A549 (cell line): Measurements from ENCODE around the gene RAP2B. TPM values are rescaled to one million over a fixed set of nuclear protein-coding genes. Genes with fewer than 3 reads are reported as not detected.

Source experiments
- ATAC-seq, 2 experiments: fragments of 200-7000 bp in 1 of 2; fragments of >200 bp in 1 of 2; cut with Nextera tagmentation in 1 of 2; cut with Tn5 transposase in 1 of 2; 3 replicates each; pipeline versions ENCODE4 v1.8.0 to v1.9.1; 2018 to 2020; ENCODE audit warnings: mild to moderate bottlenecking in 1 of 2, moderate library complexity in 1 of 2
- CTCF ChIA-PET: fragments of 300-600 bp; sonication (Branson Sonifier 250); formaldehyde crosslinking; extraction: SDS; loops from one replicate; lab custom pipeline; 2021; ENCODE audit warnings: antibody characterized with exemption, inconsistent platforms; lab: Yijun Ruan, JAX
- POLR2A ChIA-PET: fragments of 350-600 bp; formaldehyde crosslinking; extraction: SDS; loops from one replicate; lab custom pipeline; 2021; ENCODE audit warnings: antibody characterized with exemption, inconsistent platforms; lab: Yijun Ruan, JAX
- DNase-seq, 2 experiments: peaks; one replicate each; pipeline versions ENCODE4 v3.0.0 to v3.0.0-alpha.2; 2011 to 2016; ENCODE audit warnings: low read depth in 1 of 2, low spot score in 1 of 2
- FAIRE-seq: peaks from 2 replicates; lab custom pipeline; 2011; peaks lifted over from hg19 to GRCh38; lab: Jason Lieb, UNC
- H3K27ac ChIP-seq, 2 experiments: fragments of >200 bp; sonication (Bioruptor Twin); formaldehyde crosslinking; 3 replicates each; pipeline ENCODE4 v1.5.1; 2016 to 2017
- H3K4me1 ChIP-seq: fragments of >200 bp; sonication (Bioruptor Twin); formaldehyde crosslinking; 3 replicates; pipeline ENCODE4 v1.6.1; 2016
- H3K4me2 ChIP-seq: fragments of >200 bp; sonication (Bioruptor Twin); formaldehyde crosslinking; 3 replicates; pipeline ENCODE4 v1.6.1; 2016
- H3K4me3 ChIP-seq: fragments of >200 bp; sonication (Bioruptor Twin); formaldehyde crosslinking; 3 replicates; pipeline ENCODE4 v1.5.1; 2016
- H3K9me3 ChIP-seq: fragments of >200 bp; sonication (Bioruptor Twin); formaldehyde crosslinking; 3 replicates; pipeline ENCODE4 v1.6.1; 2016
- ATOH8 ChIP-seq: fragments of 250-450 bp; sonication (Bioruptor Pico); IDR thresholded peaks from 2 replicates; pipeline ENCODE4 v1.5.0; 2020; ENCODE audit warnings: low read depth, mild to moderate bottlenecking, moderate library complexity
- BHLHE40 ChIP-seq: IDR thresholded peaks from 2 replicates; pipeline ENCODE4 v1.6.1; 2012; ENCODE audit warnings: low read depth, low read length, inconsistent platforms
- CEBPB ChIP-seq, 2 experiments: fragments of >200 bp in 1 of 2; sonication (Bioruptor Twin) in 1 of 2; formaldehyde crosslinking in 1 of 2; IDR thresholded peaks; 2 replicates each; pipeline ENCODE4 v1.6.1; 2012 to 2016
- CTCF ChIP-seq: fragments of >200 bp; sonication (Bioruptor Twin); formaldehyde crosslinking; IDR thresholded peaks from 3 replicates; pipeline ENCODE4 v1.5.1; 2016
- EHMT2 ChIP-seq: fragments of 200-600 bp; sonication (generic); IDR thresholded peaks from 2 replicates; pipeline ENCODE4 v1.6.1; 2016; ENCODE audit warnings: antibody characterized with exemption, low read depth, mild to moderate bottlenecking, moderate library complexity
- ESRRA ChIP-seq: fragments of 150-350 bp; IDR thresholded peaks from 2 replicates; pipeline ENCODE4 v1.6.1; 2014; ENCODE audit warnings: mild to moderate bottlenecking, low read length, borderline replicate concordance
- FOXS1 ChIP-seq: fragments of 250-450 bp; sonication (Bioruptor Pico); IDR thresholded peaks from 2 replicates; pipeline ENCODE4 v1.5.0; 2020; ENCODE audit warnings: mild to moderate bottlenecking, moderate library complexity
- HDAC2 ChIP-seq: fragments of 200-600 bp; sonication (generic); IDR thresholded peaks from 2 replicates; pipeline ENCODE4 v1.6.1; 2016
- HOXB5 ChIP-seq: fragments of 250-450 bp; sonication (Bioruptor Pico); IDR thresholded peaks from 2 replicates; pipeline ENCODE4 v1.5.0; 2020; ENCODE audit warnings: mild to moderate bottlenecking, moderate library complexity
- KDM1A ChIP-seq: fragments of 200-600 bp; sonication (generic); IDR thresholded peaks from 2 replicates; pipeline ENCODE4 v1.6.1; 2016; ENCODE audit warnings: low read depth, mild to moderate bottlenecking
- MAFK ChIP-seq: fragments of 450-650 bp; IDR thresholded peaks from 2 replicates; pipeline ENCODE4 v1.6.1; 2014; ENCODE audit not compliant: partially characterized antibody
- PHF8 ChIP-seq: fragments of 200-600 bp; sonication (generic); IDR thresholded peaks from 2 replicates; pipeline ENCODE4 v1.6.1; 2016; ENCODE audit warnings: low read depth, mild to moderate bottlenecking, antibody characterized with exemption, moderate library complexity, borderline replicate concordance
- RAD21 ChIP-seq, 2 experiments: fragments of >200 bp in 1 of 2; sonication (Bioruptor Twin) in 1 of 2; formaldehyde crosslinking in 1 of 2; IDR thresholded peaks in 1 of 2; conservative IDR thresholded peaks in 1 of 2; 2 replicates in 1 of 2; 3 replicates in 1 of 2; pipeline ENCODE4 v1.6.1; 2012 to 2018; ENCODE audit warnings: inconsistent platforms in 1 of 2
- RARB ChIP-seq: fragments of 250-450 bp; sonication (Bioruptor Pico); IDR thresholded peaks from 2 replicates; pipeline ENCODE4 v1.8.0; 2021; ENCODE audit warnings: mild to moderate bottlenecking, moderate library complexity
- RNF2 ChIP-seq: fragments of 200-600 bp; sonication (generic); IDR thresholded peaks from 2 replicates; pipeline ENCODE4 v1.6.1; 2016; ENCODE audit warnings: low read depth, mild to moderate bottlenecking, antibody characterized with exemption, moderate library complexity, borderline replicate concordance
- TFCP2L1 ChIP-seq: fragments of 250-450 bp; sonication (Bioruptor Pico); IDR thresholded peaks from 2 replicates; pipeline ENCODE4 v1.5.0; 2021; ENCODE audit warnings: mild to moderate bottlenecking
- TP53 ChIP-seq: fragments of 250-450 bp; sonication (Bioruptor Pico); IDR thresholded peaks from 2 replicates; pipeline ENCODE4 v1.5.0; 2021; ENCODE audit warnings: mild to moderate bottlenecking, moderate library complexity
- WGBS: methylation state at CpG from one replicate; pipeline ENCODE4 v1.1.6; 2017; ENCODE audit errors: missing lambda C conversion rate; 5-methylcytosine and 5-hydroxymethylcytosine counted together
- polyA plus RNA-seq, 4 experiments: library from polyadenylated mRNA; depleted of rRNA in 3 of 4; stranded (reverse); fragments of >200 nt; fragmentation: RNase III in 1 of 4; extraction: RNeasy Plus Mini Kit Qiagen cat#74134 plus additional on column Dnase treatment in 1 of 4; gene quantifications; 2 replicates in 3 of 4; 3 replicates in 1 of 4; pipeline ENCODE4 v1.2.3, GENCODE V29; 2011 to 2017
- TF ChIP-seq, protein P1 (sequence below): fragments of 200-600 bp; sonication (generic); IDR thresholded peaks from 2 replicates; pipeline ENCODE4 v1.6.1; 2016; ENCODE audit warnings: antibody characterized with exemption, mild to moderate bottlenecking, moderate library complexity
- TF ChIP-seq, protein P2 (sequence below): IDR thresholded peaks from 2 replicates; pipeline ENCODE4 v1.6.1; 2012; ENCODE audit warnings: low read depth, borderline replicate concordance
- TF ChIP-seq, protein P3 (sequence below): fragments of 250-450 bp; sonication (Bioruptor Pico); IDR thresholded peaks from 2 replicates; pipeline ENCODE4 v1.5.0; 2021; ENCODE audit warnings: mild to moderate bottlenecking, moderate library complexity, borderline replicate concordance

The RAP2B gene
- polyA plus RNA-seq, 2 of the 4 experiments (the other 2 are of a cell fraction), result 5.6 to 6.7 TPM

- H3K9me3 ChIP-seq, result no peaks in the 10 kb centered on the region
- peak overlapping the region; percentile 93 to 97 for H3K27ac ChIP-seq
- H3K4me2 ChIP-seq, result peak overlapping the region; percentile 98
- FAIRE-seq (no peak), DNase-seq (no peak), ATAC-seq (no peak)
- TF ChIP-seq, protein P1, sequence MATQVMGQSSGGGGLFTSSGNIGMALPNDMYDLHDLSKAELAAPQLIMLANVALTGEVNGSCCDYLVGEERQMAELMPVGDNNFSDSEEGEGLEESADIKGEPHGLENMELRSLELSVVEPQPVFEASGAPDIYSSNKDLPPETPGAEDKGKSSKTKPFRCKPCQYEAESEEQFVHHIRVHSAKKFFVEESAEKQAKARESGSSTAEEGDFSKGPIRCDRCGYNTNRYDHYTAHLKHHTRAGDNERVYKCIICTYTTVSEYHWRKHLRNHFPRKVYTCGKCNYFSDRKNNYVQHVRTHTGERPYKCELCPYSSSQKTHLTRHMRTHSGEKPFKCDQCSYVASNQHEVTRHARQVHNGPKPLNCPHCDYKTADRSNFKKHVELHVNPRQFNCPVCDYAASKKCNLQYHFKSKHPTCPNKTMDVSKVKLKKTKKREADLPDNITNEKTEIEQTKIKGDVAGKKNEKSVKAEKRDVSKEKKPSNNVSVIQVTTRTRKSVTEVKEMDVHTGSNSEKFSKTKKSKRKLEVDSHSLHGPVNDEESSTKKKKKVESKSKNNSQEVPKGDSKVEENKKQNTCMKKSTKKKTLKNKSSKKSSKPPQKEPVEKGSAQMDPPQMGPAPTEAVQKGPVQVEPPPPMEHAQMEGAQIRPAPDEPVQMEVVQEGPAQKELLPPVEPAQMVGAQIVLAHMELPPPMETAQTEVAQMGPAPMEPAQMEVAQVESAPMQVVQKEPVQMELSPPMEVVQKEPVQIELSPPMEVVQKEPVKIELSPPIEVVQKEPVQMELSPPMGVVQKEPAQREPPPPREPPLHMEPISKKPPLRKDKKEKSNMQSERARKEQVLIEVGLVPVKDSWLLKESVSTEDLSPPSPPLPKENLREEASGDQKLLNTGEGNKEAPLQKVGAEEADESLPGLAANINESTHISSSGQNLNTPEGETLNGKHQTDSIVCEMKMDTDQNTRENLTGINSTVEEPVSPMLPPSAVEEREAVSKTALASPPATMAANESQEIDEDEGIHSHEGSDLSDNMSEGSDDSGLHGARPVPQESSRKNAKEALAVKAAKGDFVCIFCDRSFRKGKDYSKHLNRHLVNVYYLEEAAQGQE, result no peak
- TF ChIP-seq CEBPB (IDR thresholded peaks at IDR 0.05) (no peak), EHMT2 (no peak), ATOH8 (CRISPR knock-in tag) (no peak), TFCP2L1 (CRISPR knock-in tag) (no peak), TP53 (CRISPR knock-in tag) (no peak), PHF8 (no peak), RNF2 (no peak), BHLHE40 (no peak), HDAC2 (no peak), ESRRA (no peak), FOXS1 (no peak), MAFK (no peak), RARB (CRISPR knock-in tag) (no peak), KDM1A (no peak)
- TF ChIP-seq, protein P2, sequence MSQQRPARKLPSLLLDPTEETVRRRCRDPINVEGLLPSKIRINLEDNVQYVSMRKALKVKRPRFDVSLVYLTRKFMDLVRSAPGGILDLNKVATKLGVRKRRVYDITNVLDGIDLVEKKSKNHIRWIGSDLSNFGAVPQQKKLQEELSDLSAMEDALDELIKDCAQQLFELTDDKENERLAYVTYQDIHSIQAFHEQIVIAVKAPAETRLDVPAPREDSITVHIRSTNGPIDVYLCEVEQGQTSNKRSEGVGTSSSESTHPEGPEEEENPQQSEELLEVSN, result no peak
- TF ChIP-seq, protein P3, sequence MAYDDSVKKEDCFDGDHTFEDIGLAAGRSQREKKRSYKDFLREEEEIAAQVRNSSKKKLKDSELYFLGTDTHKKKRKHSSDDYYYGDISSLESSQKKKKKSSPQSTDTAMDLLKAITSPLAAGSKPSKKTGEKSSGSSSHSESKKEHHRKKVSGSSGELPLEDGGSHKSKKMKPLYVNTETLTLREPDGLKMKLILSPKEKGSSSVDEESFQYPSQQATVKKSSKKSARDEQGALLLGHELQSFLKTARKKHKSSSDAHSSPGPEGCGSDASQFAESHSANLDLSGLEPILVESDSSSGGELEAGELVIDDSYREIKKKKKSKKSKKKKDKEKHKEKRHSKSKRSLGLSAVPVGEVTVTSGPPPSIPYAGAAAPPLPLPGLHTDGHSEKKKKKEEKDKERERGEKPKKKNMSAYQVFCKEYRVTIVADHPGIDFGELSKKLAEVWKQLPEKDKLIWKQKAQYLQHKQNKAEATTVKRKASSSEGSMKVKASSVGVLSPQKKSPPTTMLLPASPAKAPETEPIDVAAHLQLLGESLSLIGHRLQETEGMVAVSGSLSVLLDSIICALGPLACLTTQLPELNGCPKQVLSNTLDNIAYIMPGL (CRISPR knock-in tag), result no peak
- H3K4me1 ChIP-seq, result peaks cover 41% of the 10 kb centered on the region
- ChIA-PET POLR2A (interaction anchor here (0.5 to 1.9 kb wide), 2 partner anchors 121 to 594 kb away, joined by 4 to 22 read pairs; no protein-coding TSS in a partner anchor), CTCF (interaction anchor here (0.9 to 7.4 kb wide), 6 partner anchors 10 to 431 kb away, joined by 3 to 47 read pairs (median 5); no protein-coding TSS in a partner anchor)
- 2% methylated on average over 5 of the region's 5 CpGs for WGBS
- H3K4me3 ChIP-seq, result peak overlapping the region; percentile 91
Measured at GRCh38 chr3:153163756-153164550, 1.9 kb downstream of the RAP2B start.

GRCh38 chr3:153165261-153165681 is 3.2 kb downstream of the RAP2B start:
- H3K27ac ChIP-seq, result no peak overlapping the region
- H3K4me1 ChIP-seq, result peaks cover 27% of the 10 kb centered on the region
- TF ChIP-seq CTCF (peak; percentile 45), RAD21 (conservative IDR thresholded peaks at IDR 0.05 in 1 of 2, IDR thresholded peaks at IDR 0.05 in 1 of 2) (peak; percentile 24 to 42; a peak in 1 of 5 replicates), HOXB5 (CRISPR knock-in tag) (no peak)
- no peak for FAIRE-seq
- ChIA-PET CTCF (interaction anchor here (0.6 to 7.4 kb wide), 4 partner anchors 9 to 255 kb away, joined by 3 to 47 read pairs (median 7); no protein-coding TSS in a partner anchor), POLR2A (no interaction called here)
- H3K4me3 ChIP-seq, result peak overlapping the region; percentile 91; the same call in 2 of the 3 replicates
- no peak for ATAC-seq
- no peak for DNase-seq
- H3K4me2 ChIP-seq, result peak overlapping the region; percentile 98
- H3K9me3 ChIP-seq, result no peaks in the 10 kb centered on the region
